ENCODE results near the gene NAGLU. TPM values are rescaled to one million over a fixed set of nuclear protein-coding genes. Genes with fewer than 3 reads are reported as not detected.

The NAGLU gene
- total and polyA plus RNA-seq, 2 experiments from 2014 or later, result 12.0 to 31.2 TPM

DNA sequence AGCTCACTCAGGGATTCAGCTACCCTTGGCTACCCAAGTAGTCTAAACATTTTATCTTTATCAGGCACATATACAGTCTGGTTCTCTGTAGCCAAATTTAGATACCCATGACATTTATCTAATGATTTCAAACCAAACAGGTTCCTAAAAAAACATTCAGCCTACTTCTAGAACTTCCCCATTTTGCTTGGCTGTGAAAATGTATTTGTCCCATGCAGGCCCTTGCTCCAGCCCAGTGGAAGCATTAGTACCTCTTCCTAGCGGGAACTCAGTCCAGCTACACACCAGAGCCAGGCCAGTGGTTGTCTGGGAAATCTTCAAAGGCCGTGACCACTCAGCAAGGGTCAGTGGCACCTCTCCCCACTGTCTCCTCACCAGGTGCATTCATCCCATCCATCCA is 26.2 kb upstream of the NAGLU start:
- no peak for DNase-seq (ENCODE audit: low spot score)
- H3K4me2 ChIP-seq, result no peak overlapping the region
- Mint-ChIP-seq H3K27ac (no peak overlapping the region), H3K9me3 (no peaks in the 10 kb centered on the region), H3K4me1 (no peaks in the 10 kb centered on the region), H3K4me3 (no peak overlapping the region), H3K36me3 (ENCODE audit: low read depth) (peaks cover 18% of the 10 kb centered on the region), H3K27me3 (ENCODE audit: insufficient read depth, low read depth, poor library complexity) (peaks cover 6% of the 10 kb centered on the region)
- H3K9me2 ChIP-seq (ENCODE audit: insufficient read depth), result no peaks in the 10 kb centered on the region
- H3K79me2 ChIP-seq (replicated peaks; ENCODE audit: insufficient read depth), result no peaks in the 10 kb centered on the region
- H4K20me1 ChIP-seq (replicated peaks; ENCODE audit: insufficient read depth), result no peaks in the 10 kb centered on the region
- no peaks in the 10 kb centered on the region for H3K4me1 ChIP-seq (ENCODE audit: insufficient read depth)
- no peak for ATAC-seq
- H3K27ac ChIP-seq (ENCODE audit: low read depth), result no peak overlapping the region
- no peak overlapping the region for H2AFZ ChIP-seq
- H3F3A ChIP-seq (replicated peaks; ENCODE audit: low read depth), result no peaks in the 10 kb centered on the region
- H3K27me3 ChIP-seq (ENCODE audit: insufficient read depth), result no peaks in the 10 kb centered on the region
- H3K36me3 ChIP-seq (ENCODE audit: insufficient read depth), result peaks cover 5% of the 10 kb centered on the region; the same call in 1 of the 2 replicates
- no peak overlapping the region for H3K4me3 ChIP-seq
- TF ChIP-seq ZNF331 (CRISPR knock-in tag; IDR thresholded peaks at IDR 0.05; ENCODE audit: low read depth), result no peak
- TF ChIP-seq POLR2AphosphoS5 (IDR thresholded peaks at IDR 0.05; ENCODE audit: low read depth), result no peak
- TF ChIP-seq, protein P1, sequence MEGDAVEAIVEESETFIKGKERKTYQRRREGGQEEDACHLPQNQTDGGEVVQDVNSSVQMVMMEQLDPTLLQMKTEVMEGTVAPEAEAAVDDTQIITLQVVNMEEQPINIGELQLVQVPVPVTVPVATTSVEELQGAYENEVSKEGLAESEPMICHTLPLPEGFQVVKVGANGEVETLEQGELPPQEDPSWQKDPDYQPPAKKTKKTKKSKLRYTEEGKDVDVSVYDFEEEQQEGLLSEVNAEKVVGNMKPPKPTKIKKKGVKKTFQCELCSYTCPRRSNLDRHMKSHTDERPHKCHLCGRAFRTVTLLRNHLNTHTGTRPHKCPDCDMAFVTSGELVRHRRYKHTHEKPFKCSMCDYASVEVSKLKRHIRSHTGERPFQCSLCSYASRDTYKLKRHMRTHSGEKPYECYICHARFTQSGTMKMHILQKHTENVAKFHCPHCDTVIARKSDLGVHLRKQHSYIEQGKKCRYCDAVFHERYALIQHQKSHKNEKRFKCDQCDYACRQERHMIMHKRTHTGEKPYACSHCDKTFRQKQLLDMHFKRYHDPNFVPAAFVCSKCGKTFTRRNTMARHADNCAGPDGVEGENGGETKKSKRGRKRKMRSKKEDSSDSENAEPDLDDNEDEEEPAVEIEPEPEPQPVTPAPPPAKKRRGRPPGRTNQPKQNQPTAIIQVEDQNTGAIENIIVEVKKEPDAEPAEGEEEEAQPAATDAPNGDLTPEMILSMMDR (conservative IDR thresholded peaks at IDR 0.05; ENCODE audit: low read depth in 2 of 2), result no peak
- TF ChIP-seq NANOG (IDR thresholded peaks at IDR 0.05; ENCODE audit: borderline replicate concordance), result no peak
- no peak for TF ChIP-seq REST (IDR thresholded peaks at IDR 0.05; ENCODE audit: unreplicated experiment)
- TF ChIP-seq ZNF114 (CRISPR knock-in tag; IDR thresholded peaks at IDR 0.05), result no peak
- TF ChIP-seq JUNB (IDR thresholded peaks at IDR 0.05; ENCODE audit: unreplicated experiment), result no peak
- no peak for TF ChIP-seq EZH2phosphoT487 (IDR thresholded peaks at IDR 0.05; ENCODE audit: unreplicated experiment)
- no peak for TF ChIP-seq ZNF462 (CRISPR knock-in tag; IDR thresholded peaks at IDR 0.05)
- TF ChIP-seq STAT1 (IDR thresholded peaks at IDR 0.05; ENCODE audit: unreplicated experiment), result no peak
- TF ChIP-seq EZH2 (IDR thresholded peaks at IDR 0.05; ENCODE audit: low read depth, unreplicated experiment), result no peak
- no peak for TF ChIP-seq CREB1 (CRISPR knock-in tag; IDR thresholded peaks at IDR 0.05; ENCODE audit: low read depth)
- TF ChIP-seq ETS1 (IDR thresholded peaks at IDR 0.05), result no peak
